ENCODE measurements around the gene PXK.

DNA sequence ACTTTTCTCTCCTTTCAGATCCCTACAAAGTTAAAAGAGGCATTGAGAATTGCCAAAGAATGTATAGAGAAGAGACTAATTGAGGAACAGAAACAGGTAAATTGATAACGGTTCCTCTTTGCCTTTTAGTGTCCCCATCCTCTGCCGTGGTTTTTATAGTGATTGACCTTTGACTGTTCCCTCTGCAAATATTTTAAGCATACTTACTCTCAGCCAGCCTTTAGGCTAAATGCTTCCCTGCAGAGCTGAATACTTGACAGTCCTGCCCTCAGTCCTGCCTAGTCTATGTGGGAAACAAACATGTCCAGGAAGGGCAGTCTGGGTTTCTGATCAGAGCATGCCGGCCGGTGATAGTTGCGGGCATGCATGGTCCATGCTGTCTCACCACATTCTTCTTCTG, 76.2 kb downstream of the PXK start:
- TF ChIP-seq, protein P1, sequence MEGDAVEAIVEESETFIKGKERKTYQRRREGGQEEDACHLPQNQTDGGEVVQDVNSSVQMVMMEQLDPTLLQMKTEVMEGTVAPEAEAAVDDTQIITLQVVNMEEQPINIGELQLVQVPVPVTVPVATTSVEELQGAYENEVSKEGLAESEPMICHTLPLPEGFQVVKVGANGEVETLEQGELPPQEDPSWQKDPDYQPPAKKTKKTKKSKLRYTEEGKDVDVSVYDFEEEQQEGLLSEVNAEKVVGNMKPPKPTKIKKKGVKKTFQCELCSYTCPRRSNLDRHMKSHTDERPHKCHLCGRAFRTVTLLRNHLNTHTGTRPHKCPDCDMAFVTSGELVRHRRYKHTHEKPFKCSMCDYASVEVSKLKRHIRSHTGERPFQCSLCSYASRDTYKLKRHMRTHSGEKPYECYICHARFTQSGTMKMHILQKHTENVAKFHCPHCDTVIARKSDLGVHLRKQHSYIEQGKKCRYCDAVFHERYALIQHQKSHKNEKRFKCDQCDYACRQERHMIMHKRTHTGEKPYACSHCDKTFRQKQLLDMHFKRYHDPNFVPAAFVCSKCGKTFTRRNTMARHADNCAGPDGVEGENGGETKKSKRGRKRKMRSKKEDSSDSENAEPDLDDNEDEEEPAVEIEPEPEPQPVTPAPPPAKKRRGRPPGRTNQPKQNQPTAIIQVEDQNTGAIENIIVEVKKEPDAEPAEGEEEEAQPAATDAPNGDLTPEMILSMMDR (IDR thresholded peaks at IDR 0.05; ENCODE audit: low read depth, low read length, missing input control) = no peak
- TF ChIP-seq EGR1 (IDR thresholded peaks at IDR 0.05; ENCODE audit: low read depth in 2 of 2) = no peak
- TF ChIP-seq MAX (IDR thresholded peaks at IDR 0.05) = no peak
- TF ChIP-seq RAD21 (IDR thresholded peaks at IDR 0.05) = no peak
